GM19239 (cell line): ENCODE results near the gene FBRS.

ENCODE experiments used
- DNase-seq: peaks from one replicate; pipeline ENCODE4 v3.0.0; 2011; ENCODE audit warnings: low spot score; ENCODE audit not compliant: insufficient read length
- FAIRE-seq: peaks from 2 replicates; lab custom pipeline; 2011; peaks lifted over from hg19 to GRCh38; lab: Jason Lieb, UNC

The FBRS gene

GRCh38 chr16:30641378-30641982, 16.8 kb upstream of the FBRS start:
- DNase-seq (no peak), FAIRE-seq (no peak)

GRCh38 chr16:30644334-30644830, 13.8 kb upstream of the FBRS start:
- DNase-seq = no peak

GRCh38 chr16:30645727-30646126, 12.5 kb upstream of the FBRS start:
- FAIRE-seq (no peak), DNase-seq (no peak)

More at GRCh38 chr16:30644334-30644830, 13.8 kb upstream of the FBRS start:
- no peak for FAIRE-seq

GRCh38 chr16:30647274-30647571, 11.0 kb upstream of the FBRS start:
- FAIRE-seq (no peak), DNase-seq (no peak)

- DNase-seq (no peak), FAIRE-seq (peak; percentile 54)
These were observed 8.4 kb upstream of the FBRS start for GRCh38 chr16:30649725-30650368.

- DNase-seq (peak; percentile 83), FAIRE-seq (peak; percentile 99)
These were observed 7.7 kb upstream of the FBRS start, which contains the start of gene PRR14 for GRCh38 chr16:30650369-30651123. PRR14 (plus strand) TSS chr16:30650960; CDS start chr16:30651646, 686 bp downstream.

GRCh38 chr16:30651124-30652004, 6.9 kb upstream of the FBRS start:
- DNase-seq (peak; percentile 84), FAIRE-seq (no peak)

- FAIRE-seq = no peak
- no peak for DNase-seq
These were observed 6.3 kb upstream of the FBRS start for GRCh38 chr16:30652005-30652296.

- DNase-seq (no peak), FAIRE-seq (no peak)
These were observed 5.5 kb upstream of the FBRS start for GRCh38 chr16:30652718-30653117.

- DNase-seq (no peak), FAIRE-seq (no peak)
These were observed 3.4 kb upstream of the FBRS start for GRCh38 chr16:30654856-30655255.

- FAIRE-seq = no peak
- DNase-seq = no peak
These were observed 2.4 kb upstream of the FBRS start for GRCh38 chr16:30655815-30656347.

GRCh38 chr16:30656388-30656787, 1.8 kb upstream of the FBRS start:
- FAIRE-seq (no peak), DNase-seq (no peak)

GRCh38 chr16:30656974-30657865, 1.0 kb upstream of the FBRS start:
- DNase-seq (no peak), FAIRE-seq (no peak)

GRCh38 chr16:30658731-30659506, 688 bp downstream of the FBRS start:
- no peak for FAIRE-seq
- peak; percentile 79 for DNase-seq

- FAIRE-seq (peak; percentile 57), DNase-seq (no peak)
These were observed 1.5 kb downstream of the FBRS start for GRCh38 chr16:30659507-30660423.

GRCh38 chr16:30660424-30661261, 2.4 kb downstream of the FBRS start:
- FAIRE-seq (peak; percentile 87), DNase-seq (peak; percentile 67)

- no peak for FAIRE-seq
- no peak for DNase-seq
These were observed 4.2 kb downstream of the FBRS start for GRCh38 chr16:30662449-30662848.
